Natural killer cell (primary cell): ENCODE measurements around the gene ING1. TPM values are rescaled to one million over a fixed set of nuclear protein-coding genes. Genes with fewer than 3 reads are reported as not detected.

ENCODE experiments used
- ATAC-seq, 3 donors: fragments of 150-1000 bp in 2 of 3; fragments of 200-7000 bp in 1 of 3; cut with Tn5 transposase; 1 replicate in 1 of 3; 2 replicates in 2 of 3; pipeline ENCODE4 v1.10.0; 2021; ENCODE audit warnings: mild to moderate bottlenecking in 2 of 3, moderate library complexity in 2 of 3
- DNase-seq, 2 donors: peaks; one replicate each; pipeline versions ENCODE4 v3.0.0 to v3.0.0-alpha.2; 2013 to 2021; ENCODE audit warnings: mixed read lengths in 1 of 2
- H3K27ac ChIP-seq: one replicate; pipeline ENCODE4 v1.5.1; 2013; ENCODE audit warnings: mild to moderate bottlenecking, low read length
- H3K27me3 ChIP-seq: one replicate; pipeline ENCODE4 v1.6.1; 2013; ENCODE audit warnings: low read length; ENCODE audit not compliant: control insufficient read depth, insufficient read depth
- H3K36me3 ChIP-seq: one replicate; pipeline ENCODE4 v1.6.1; 2013; ENCODE audit warnings: low read length; ENCODE audit not compliant: control insufficient read depth, insufficient read depth
- H3K4me1 ChIP-seq: one replicate; pipeline ENCODE4 v1.6.1; 2013; ENCODE audit warnings: low read length; ENCODE audit not compliant: control insufficient read depth, insufficient read depth
- H3K4me3 ChIP-seq: one replicate; pipeline ENCODE4 v1.5.1; 2013; ENCODE audit warnings: low read length
- H3K9me3 ChIP-seq: one replicate; pipeline ENCODE4 v1.6.1; 2013; ENCODE audit warnings: low read length; ENCODE audit not compliant: control insufficient read depth, insufficient read depth
- H3K27ac Mint-ChIP-seq, 2 donors: one replicate each; pipeline ENCODE4 v1.8.0; 2022; ENCODE audit warnings: mild to moderate bottlenecking in 2 of 2, mixed read lengths in 2 of 2, moderate library complexity in 1 of 2
- H3K27me3 Mint-ChIP-seq, 2 donors: one replicate each; pipeline ENCODE4 v1.8.0; 2022; ENCODE audit warnings: low read depth in 2 of 2, mixed read lengths in 2 of 2
- H3K36me3 Mint-ChIP-seq: one replicate; pipeline ENCODE4 v1.8.0; 2022; ENCODE audit warnings: mixed read lengths
- H3K4me1 Mint-ChIP-seq, 2 donors: one replicate each; pipeline ENCODE4 v1.8.0; 2022; ENCODE audit warnings: mixed read lengths in 2 of 2
- H3K4me3 Mint-ChIP-seq: one replicate; pipeline ENCODE4 v1.8.0; 2022; ENCODE audit warnings: mild to moderate bottlenecking, moderate library complexity, mixed read lengths
- H3K9me3 Mint-ChIP-seq, 2 donors: one replicate each; pipeline ENCODE4 v1.8.0; 2022; ENCODE audit warnings: mixed read lengths in 2 of 2
- WGBS: methylation state at CpG from one replicate; pipeline ENCODE4 v1.1.7; 2013; ENCODE audit warnings: missing lambda C conversion rate; ENCODE audit not compliant: insufficient coverage; 5-methylcytosine and 5-hydroxymethylcytosine counted together
- intact Hi-C: fragments of 100-400 bp; cut with micrococcal nuclease; formaldehyde crosslinking; loops from one replicate; pipeline ENCODE4 v1.14.2; 2022
- total RNA-seq, 4 donors: library from RNA; stranded (reverse); fragments of 120-200 nt in 1 of 4; gene quantifications; one replicate each; pipeline versions ENCODE4 v1.2.3 to v1.2.4, GENCODE V29; 2013 to 2022
- TF ChIP-seq, protein P1 (sequence below): fragments of 200-600 bp; IDR thresholded peaks from one replicate; pipeline ENCODE4 v1.8.0; 2022; ENCODE audit warnings: antibody characterized with exemption

The ING1 gene
- total RNA-seq, 3 donors from 2014 or later (not counting 1 experiment from before 2014, with no cell fraction given): 12.6 to 22.5 (median 15.5) TPM

DNA sequence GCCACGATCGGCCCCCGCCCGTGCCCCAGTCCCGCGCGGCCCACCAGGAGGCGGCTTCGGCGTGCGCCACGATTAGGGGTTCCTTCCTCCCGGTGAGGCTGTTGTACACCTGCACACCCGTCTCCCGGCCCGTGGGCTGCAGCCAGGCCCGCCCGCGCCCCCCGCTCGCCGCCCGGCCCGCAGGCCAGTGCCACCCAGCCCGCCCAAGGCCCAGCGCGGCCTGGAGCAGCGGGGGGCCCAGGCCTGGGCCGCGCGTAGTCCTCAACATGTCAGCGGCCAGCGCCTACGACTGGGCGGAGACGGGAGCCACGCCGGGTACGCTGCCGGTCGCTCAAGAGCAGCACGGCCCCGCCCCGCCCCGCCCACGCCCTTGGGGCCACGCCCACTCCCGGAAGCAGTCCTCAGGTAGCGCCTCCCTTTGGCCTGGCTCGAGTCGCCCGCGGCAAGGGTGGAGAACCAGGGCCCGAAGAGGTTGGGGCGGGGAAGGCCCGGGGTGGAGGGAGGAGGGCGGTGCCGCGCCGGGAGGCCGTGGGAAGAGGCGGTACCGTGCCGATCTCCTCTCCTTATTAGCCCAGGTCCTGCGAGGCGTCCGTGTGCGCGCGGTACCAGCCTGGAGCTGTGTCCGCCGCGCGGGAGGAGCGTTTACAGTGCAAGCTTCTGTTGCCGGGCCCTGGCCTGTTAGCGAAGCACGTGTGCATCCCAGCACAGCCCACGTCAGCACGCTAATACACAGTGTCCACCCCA is 7.5 kb upstream of the ING1 start, which contains the start of gene CARS2:
Gene CARS2 (minus strand): TSS at position 291 of the 744 bp plus-strand sequence. CDS start 23 bp downstream, at position 268.
- no peaks in the 10 kb centered on the region for H3K27me3 Mint-ChIP-seq
- H3K9me3 Mint-ChIP-seq: no peaks in the 10 kb centered on the region
- Histone ChIP-seq H3K27me3 (no peaks in the 10 kb centered on the region), H3K4me3 (peak within 1 kb of the TSS; percentile 68), H3K36me3 (peaks cover 9% of the 10 kb centered on the region), H3K9me3 (no peaks in the 10 kb centered on the region), H3K27ac (peak within 1 kb of the TSS; percentile 45), H3K4me1 (peaks cover 19% of the 10 kb centered on the region)
- no peaks in the 10 kb centered on the region for H3K36me3 Mint-ChIP-seq
- WGBS: under 1% methylated on average over 80 of the region's 80 CpGs
- DNase-seq: peak; percentile 76 to 95
- peak within 1 kb of the TSS; percentile 73 to 84 for H3K27ac Mint-ChIP-seq
- TF ChIP-seq, protein P1, sequence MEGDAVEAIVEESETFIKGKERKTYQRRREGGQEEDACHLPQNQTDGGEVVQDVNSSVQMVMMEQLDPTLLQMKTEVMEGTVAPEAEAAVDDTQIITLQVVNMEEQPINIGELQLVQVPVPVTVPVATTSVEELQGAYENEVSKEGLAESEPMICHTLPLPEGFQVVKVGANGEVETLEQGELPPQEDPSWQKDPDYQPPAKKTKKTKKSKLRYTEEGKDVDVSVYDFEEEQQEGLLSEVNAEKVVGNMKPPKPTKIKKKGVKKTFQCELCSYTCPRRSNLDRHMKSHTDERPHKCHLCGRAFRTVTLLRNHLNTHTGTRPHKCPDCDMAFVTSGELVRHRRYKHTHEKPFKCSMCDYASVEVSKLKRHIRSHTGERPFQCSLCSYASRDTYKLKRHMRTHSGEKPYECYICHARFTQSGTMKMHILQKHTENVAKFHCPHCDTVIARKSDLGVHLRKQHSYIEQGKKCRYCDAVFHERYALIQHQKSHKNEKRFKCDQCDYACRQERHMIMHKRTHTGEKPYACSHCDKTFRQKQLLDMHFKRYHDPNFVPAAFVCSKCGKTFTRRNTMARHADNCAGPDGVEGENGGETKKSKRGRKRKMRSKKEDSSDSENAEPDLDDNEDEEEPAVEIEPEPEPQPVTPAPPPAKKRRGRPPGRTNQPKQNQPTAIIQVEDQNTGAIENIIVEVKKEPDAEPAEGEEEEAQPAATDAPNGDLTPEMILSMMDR: no peak
- intact Hi-C loops: loop anchor here (1.0 kb wide), 1 partner anchor 9 kb away; no protein-coding TSS in a partner anchor
- ATAC-seq: peak; percentile 94 to 98 (median 97)
- peak within 1 kb of the TSS; percentile 91 for H3K4me3 Mint-ChIP-seq
- H3K4me1 Mint-ChIP-seq: peaks cover 25 to 38% of the 10 kb centered on the region in 2 donors

DNA sequence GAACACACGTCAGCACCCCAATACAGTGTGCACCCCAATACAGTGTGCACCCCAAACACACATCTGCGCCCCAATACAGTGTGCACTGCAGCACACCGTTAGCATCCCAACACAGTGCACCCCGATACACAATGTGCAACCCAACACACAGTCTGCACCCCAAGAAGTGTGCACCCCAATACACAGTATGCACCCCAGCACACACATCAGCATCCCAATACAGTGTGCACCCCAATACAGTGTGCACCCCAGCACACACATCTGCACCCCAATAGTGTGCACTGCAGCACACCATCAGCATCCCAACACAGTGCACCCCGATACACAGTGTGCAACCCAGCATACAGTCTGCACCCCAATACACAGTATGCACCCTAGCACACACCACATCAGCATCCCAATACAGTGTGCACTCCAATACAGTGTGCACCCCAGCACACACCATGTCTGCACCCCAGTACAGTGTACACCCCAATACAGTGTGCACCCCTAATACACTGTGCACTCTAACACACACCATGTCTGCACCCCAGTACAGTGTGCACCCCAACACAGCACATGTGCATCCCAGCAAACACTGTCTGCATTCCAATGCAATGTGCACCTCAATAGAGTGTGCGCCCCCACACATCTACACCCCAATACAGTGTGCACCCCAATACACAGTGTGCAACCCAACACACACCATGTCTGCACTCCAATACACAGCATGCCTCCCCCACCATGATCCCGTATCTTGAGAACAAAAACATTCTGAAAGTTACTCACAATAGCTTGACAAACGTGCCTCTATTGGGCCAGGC is 6.7 kb upstream of the ING1 start:
- Histone ChIP-seq H3K9me3 (no peaks in the 10 kb centered on the region), H3K27me3 (no peaks in the 10 kb centered on the region), H3K36me3 (peaks cover 3% of the 10 kb centered on the region), H3K27ac (peak overlapping the region; percentile 45), H3K4me3 (peak overlapping the region; percentile 44), H3K4me1 (peaks cover 27% of the 10 kb centered on the region)
- TF ChIP-seq, protein P1: no peak
- intact Hi-C loops: loop anchor here (1.0 kb wide), 1 partner anchor 9 kb away; no protein-coding TSS in a partner anchor
- H3K27ac Mint-ChIP-seq: peak overlapping the region; percentile 53 to 84
- DNase-seq: no peak
- no peaks in the 10 kb centered on the region for H3K36me3 Mint-ChIP-seq
- H3K4me1 Mint-ChIP-seq: peaks cover 33 to 40% of the 10 kb centered on the region in 2 donors
- ATAC-seq: no peak
- WGBS: 72% methylated on average over 8 of the region's 8 CpGs
- no peaks in the 10 kb centered on the region for H3K27me3 Mint-ChIP-seq
- no peaks in the 10 kb centered on the region for H3K9me3 Mint-ChIP-seq
- peak overlapping the region; percentile 91 for H3K4me3 Mint-ChIP-seq

DNA sequence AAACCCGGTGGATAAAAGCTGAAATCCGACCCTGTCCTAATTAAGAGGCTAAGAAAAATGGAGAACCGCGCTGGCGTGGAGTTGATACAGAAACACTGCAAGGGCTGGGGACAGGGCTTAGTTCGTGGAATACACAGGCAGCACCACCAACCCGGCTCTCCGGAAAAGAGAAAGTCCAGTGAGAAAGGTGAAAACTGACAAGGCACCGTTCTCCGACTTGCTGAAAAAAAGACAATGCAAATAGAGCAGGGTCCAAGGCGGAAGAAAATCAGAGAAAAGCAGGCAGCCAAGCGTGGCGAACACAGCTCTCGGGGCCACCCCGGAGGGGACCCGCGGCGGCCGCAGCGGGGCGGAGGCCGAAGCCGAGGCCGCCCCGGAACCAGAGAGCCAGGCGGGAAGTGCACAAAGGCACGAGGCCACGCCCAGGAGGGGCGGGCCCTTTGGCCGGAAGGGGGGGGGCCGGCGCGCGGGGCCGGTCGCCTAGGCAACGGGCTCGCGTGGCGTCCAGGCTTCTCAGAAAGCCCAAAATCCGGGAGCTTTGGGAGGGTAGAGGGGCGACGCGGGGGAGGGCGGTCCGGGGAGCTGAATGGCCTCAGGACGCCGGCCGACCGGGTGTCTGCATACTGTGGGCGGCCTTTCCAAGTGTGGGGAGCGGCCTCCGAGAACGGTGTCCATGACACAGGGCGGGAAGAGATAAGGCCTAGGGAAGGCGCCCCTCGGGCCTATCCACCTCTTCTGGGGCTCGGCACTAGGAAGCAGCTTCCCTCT is 1.2 kb upstream of the ING1 start:
- ATAC-seq (peak; percentile 30 to 58 (median 37)), DNase-seq (peak; percentile 85 to 93)
- H3K36me3 Mint-ChIP-seq: no peaks in the 10 kb centered on the region
- H3K36me3 ChIP-seq: no peaks in the 10 kb centered on the region
- H3K9me3 Mint-ChIP-seq: no peaks in the 10 kb centered on the region
- peak overlapping the region; percentile 86 to 97 for H3K27ac Mint-ChIP-seq
- H3K4me1 Mint-ChIP-seq: peaks cover 31 to 34% of the 10 kb centered on the region in 2 donors
- H3K27me3 ChIP-seq: no peaks in the 10 kb centered on the region
- no peaks in the 10 kb centered on the region for H3K9me3 ChIP-seq
- intact Hi-C loops: no loop called here
- TF ChIP-seq, protein P1: no peak
- peak overlapping the region; percentile 98 for H3K4me3 ChIP-seq
- H3K4me1 ChIP-seq: peaks cover 19% of the 10 kb centered on the region
- peak overlapping the region; percentile 97 for H3K27ac ChIP-seq
- WGBS: under 1% methylated on average over 58 of the region's 58 CpGs
- H3K4me3 Mint-ChIP-seq: peak overlapping the region; percentile 95
- H3K27me3 Mint-ChIP-seq: no peaks in the 10 kb centered on the region
